Stimulated activated naive CD8-positive, alpha-beta T cell treated with anti-CD3 and anti-CD28 coated beads, Interleukin-15, Interleukin-2, amounts not matched to agents 100 U/mL and 50 U/mL, for 24 hours (primary cell): ENCODE measurements around the gene MED15.
A peak's percentile ranks its signal among the peaks of the same experiment; 100 is the strongest.

Source experiments
- ATAC-seq: fragments of 150-1000 bp; cut with Tn5 transposase; one replicate; pipeline ENCODE4 v1.10.0; 2021
- DNase-seq: peaks from one replicate; pipeline ENCODE4 v3.0.0; 2021

MED15 gene

DNA sequence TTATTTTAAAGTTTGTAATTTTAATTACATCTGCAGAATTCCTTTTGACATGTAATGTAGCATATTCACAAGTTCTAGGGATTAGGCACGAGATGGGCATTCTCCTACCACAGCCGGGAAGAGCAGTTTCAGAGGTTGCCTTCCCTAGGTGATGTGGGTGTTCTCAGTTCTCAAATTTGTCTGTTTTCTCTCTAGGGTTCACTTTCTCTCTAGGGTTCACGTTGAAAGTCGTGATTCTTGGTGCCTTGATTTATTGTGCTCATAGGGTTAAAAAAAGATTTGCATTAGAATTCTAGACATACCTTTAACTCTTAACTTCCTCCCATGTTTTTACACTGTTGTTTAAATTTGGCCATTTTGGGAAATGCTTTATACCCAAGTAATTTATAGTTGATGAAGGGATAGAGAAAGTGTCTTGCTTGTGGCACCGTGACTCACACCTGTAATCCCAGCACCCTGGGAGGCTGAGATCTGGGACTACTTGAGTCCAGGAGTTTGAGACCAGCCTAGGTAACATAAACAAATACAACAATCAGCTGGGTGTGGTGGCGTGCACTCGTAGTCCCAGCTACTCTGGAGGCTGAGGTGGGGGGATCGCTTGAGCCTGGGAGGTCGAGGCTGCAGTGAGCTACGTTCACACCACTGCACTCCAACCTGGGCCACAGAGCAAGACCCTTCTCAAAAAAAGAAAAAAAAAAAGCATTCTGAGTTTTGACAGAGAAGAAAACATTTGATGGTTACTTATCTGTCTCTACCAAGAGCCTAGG lies 3.6 kb downstream of the MED15 start:
- DNase-seq, result no peak
- no peak for ATAC-seq

DNA sequence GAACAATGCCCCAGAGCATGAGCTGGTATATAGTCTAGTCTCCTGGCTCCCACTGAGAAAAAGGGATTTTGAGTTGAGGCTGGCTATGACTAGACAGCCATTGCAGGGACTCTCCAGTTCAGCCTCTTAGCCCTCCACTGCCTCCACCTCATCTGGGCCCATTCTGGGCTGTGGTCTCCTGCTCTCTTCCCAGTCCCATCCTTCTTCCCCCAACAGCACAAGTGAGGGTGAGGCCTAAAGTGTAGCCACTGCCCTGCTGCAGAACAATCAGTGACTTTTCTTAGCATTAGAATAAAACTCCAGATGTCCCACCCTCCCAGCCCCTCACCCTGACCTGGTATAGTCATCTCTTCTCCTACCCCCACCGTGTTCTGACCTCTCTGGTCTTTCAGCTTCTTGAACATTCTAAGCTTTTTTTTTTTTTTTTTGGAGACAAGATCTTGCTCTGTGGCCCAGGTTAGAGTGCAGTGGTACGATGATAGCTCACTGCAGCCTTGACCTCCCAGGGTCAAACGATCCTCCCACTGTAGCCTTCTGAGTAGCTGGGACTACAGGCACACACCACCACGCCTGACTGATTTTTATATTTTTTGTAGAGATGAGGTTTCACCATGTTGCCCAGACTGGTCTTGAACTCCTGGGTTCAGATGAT lies 4.3 kb downstream of the MED15 start:
- DNase-seq (no peak), ATAC-seq (no peak)

DNA sequence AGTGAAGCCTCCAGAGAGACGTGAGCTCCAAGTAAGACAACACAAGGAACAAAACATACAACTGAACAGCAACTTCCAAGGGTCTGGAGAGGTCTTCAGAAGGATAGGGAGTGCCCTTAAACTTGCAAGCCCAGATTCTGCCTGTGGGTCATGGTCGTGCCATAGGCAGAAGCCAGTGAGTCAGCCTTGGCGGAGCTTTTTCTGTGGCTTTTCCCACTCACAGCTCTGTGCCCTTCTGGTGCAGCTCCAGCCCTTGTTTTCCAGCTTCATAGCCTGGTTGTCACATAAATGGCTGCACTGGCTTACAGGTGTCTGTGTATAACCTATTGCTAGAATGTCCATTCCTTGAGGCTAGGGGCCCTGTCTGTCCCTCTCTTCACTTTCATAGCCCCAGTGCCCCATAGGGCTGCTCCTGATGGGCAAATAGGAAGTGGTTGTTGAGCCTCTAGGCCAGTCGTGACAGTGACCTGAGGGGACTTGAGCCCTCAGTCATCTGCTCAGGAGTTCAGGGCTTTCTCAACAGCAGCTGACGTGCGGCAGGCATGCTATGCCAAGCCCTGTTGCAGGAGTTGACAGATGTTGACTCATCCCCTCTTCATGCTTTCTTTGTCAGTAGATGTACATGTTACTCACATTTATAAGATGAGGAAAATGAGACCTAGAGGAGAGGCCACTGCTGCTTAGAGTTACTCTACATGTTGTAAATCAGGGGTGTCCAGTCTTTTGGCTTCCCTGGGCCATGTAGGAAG lies 7.4 kb downstream of the MED15 start:
- no peak for DNase-seq
- ATAC-seq, result peak; percentile 50

DNA sequence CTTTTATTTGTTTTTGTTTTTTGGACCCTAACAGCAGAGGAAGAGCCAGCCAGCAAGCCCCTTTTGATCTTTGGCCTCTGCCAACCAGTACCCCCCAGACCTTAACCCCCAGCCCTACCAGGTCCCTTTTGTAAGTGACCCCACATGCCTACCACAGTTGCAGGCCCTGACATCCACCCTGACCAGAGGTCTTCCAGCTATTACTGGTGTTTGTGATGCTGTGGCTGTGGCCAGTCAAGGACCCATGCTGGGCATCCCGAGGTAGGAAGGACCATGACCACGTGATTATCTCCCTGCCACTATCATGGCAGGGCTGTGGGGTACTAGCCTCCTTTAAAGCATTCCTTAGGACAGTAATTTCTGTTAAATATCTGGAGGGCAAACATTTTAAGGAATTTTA lies 9.0 kb downstream of the MED15 start:
- ATAC-seq (no peak), DNase-seq (no peak)

DNA sequence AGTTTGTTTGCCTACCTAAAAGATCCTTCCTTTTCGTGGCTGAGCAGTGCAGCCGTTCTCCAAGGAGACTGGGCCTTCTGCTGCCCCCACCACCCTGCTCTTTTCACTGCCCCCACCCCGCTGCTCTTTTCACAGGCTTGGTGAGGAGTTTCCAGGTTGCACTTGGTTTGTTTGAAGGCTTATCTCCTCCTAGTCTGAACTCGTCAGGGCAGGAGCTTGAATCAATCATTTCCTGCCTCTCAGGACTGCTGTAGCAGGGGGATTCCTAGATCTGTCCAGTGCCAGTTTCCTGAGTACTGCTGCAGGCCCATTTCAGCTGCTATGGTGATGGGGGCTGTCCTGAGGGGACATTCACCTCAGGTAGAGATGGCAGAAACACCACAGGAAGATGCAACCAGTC lies 10.0 kb downstream of the MED15 start:
- ATAC-seq (no peak), DNase-seq (no peak)

DNA sequence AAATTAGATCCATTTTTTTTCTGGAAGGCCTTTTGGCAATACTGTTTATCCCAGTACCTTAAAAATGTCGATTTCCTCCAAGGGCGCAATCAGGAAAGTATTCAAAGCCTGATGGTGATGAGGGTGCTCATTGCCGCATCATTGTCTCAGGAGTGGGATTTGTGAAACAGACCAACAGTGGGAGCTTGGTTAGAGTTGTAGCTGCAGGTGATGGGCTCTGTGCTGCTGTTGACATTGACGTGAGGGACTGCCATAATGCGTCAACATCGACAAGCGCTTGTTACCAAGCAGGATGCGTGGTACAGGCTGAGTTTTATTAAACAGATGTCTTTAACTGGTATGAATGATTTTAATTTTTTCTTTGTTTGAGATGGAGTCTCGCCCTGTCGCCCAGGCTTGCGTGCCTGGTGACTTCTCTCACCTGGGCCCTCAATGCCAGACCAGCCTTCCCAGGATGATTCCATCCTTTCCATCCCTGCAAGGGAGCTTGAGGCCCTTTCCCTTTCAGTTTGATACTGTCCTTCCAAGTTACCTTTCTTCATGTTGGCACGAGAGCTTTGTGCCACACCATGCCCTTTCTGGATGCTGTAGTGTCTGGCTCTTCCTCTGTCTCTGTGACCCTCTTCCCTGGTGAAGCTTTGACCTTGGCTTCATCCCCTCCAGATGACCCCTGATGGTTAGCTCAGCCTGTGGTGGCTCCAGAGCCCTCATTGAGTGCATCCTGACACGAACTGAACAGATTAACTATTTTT lies 10.6 kb downstream of the MED15 start:
- DNase-seq (no peak), ATAC-seq (no peak)

DNA sequence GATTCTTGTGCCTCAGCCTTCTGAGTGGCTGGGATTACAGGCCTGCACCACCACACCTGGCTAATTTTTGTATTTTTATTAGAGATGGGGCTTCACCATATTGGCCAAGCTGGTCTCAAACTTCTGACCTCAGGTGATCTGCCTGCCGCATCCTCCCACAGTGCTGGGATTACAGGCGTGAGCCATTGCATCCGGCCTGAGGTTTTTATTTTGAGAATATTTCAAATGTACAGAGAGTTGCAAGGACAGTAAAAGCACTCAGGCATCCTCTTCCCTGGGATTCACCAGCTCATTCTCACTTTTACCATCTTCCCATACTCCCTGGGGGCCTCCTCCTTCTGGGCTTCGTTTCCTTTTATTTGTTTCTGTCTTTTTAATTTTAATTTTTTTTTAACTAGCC lies 12.1 kb downstream of the MED15 start:
- ATAC-seq, result no peak
- no peak for DNase-seq

DNA sequence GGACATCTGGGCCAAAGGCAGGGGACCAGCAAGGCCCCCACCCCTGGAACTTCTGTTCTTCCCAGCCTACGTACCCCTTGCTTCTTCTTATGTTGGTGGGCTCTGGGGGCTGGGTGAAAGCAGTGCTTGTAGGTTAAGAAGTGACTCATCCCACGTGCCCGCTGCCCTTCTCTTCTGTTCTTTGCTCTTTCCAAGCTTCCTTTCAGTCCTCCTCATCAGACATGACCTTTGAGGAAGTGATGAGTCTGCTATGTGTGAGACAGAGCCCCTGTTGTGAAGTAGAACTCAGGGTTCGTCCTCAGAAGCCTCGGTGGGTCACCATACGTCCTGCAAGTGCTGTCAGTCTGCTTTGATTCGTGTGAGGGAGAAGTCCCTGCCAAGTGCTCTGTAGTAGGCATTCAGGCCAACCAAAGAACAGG lies 12.7 kb downstream of the MED15 start:
- DNase-seq, result peak; percentile 60
- peak; percentile 92 for ATAC-seq

DNA sequence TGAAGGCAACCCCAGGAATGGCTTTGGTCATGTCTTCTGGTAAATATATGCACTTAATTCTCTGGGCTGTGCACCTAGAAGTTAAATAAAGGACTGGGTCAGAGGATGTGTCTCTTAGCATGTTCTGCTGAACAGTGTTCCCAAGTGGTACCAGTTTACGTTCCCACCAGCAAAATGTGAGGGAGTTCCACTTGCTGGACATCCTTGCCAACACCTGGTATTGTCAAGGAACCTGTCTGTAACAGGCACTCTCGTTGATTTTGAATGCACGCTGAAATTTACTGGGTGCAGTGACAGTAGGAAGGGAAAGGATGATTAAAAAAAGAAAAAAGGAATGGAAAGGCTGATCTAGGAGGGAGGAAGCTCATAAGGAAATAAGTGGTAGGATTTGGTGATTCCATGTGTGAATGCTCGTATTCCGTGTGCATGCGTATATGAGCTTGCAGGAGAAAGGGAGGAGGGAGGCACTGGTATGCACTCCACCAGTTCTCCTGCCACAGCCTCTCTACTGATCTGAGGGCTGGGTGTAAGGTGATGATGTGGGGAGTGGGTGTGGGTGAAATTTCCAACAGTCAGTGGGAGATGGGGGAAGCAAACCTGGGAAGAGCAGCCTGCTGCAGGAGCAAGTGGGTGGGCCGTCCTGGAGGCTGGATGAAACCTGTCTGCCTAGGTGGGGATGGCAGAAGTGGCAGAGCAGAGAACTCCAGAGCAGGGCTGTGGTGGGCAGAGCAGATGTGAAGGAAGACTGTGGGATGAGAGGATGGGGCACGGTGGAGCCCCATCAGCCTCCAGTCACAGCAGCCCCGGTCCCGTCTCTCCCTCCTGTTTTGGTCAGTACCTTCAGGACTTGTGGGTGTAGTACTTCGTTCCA lies 15.0 kb downstream of the MED15 start:
- no peak for ATAC-seq
- no peak for DNase-seq

DNA sequence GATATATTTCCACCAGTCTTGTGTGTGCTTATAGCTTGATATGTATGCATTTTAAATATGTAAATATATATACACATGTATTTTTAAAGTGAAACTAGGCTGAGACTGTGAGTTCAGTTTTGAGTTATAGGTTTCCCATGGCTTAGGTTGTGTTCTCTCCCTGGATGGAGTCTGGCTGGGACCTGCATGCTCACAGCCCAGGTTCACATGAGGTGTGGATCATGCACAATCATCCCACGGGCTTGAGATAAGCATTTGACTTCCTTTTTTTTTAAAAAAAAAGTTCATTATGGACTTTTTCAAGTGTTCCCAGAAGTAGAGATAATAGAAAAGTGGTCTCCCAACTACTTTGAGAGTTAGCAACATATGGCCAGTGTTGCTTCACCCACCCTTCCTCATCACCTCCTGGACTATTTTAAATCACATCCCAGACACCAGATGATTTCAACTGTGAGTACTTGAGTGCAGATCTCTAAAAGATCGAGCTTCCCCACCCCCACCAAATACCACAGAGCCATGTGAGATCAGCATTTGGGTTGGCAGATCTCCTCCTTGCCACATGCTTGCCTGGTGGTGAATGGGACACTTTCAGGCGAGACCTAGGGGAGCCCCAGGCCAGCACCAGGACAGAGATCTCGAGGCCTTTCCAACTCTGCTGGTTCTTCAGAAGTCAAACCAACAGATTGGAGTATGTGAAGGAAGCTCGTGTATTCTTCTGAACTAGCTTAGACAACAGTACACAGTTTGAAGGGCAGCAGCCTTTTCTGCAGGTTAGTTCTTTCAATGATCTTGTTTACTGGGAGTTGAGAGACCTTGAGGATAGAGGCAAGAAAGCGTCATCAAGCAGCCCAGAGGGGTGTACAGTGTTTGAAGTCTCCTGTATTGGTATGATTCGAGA lies 15.9 kb downstream of the MED15 start:
- DNase-seq (peak; percentile 48), ATAC-seq (no peak)

DNA sequence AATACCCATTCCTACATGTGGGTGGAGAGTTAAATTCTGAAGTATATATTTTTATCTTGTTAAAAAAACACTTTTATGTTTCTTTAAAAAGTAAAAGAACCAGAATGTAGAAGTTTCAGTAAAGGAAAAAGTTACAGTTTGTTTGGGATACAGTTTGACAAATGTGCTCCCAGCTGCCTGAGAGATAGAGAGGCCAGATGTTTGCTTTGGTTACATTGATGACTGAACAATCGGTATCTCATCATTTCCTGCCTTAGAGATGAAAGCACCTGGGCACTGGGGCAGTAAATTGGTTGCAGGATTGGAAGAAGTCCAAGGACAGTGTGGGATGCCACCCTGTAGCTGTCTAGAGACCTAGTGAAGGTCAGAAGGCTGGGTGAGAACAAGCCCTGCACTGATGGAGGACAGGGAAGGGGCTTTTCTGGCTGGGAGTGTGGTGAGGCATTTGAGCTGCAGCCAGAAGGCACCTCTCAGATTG lies 16.6 kb downstream of the MED15 start:
- ATAC-seq (peak; percentile 59), DNase-seq (peak; percentile 36)

DNA sequence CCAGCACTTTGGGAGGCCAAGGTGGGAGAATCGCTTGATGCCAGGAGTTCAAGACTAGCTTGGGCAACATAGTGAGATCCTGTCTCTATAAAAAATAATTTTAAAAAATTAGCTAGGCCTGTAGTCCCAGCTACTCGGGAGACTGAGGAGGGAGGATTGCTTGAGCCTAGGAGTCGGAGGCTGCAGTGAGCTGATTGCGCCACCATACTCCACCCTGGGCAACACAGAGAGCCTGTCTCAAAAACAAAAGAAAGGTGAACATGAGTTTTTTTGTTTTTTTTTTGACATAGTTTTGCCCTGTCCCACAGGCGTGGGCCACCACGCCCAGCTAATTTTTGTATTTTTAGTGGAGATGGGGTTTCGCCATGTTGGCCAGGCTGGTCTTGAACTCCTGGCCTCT lies 17.6 kb downstream of the MED15 start:
- no peak for DNase-seq
- ATAC-seq, result no peak

DNA sequence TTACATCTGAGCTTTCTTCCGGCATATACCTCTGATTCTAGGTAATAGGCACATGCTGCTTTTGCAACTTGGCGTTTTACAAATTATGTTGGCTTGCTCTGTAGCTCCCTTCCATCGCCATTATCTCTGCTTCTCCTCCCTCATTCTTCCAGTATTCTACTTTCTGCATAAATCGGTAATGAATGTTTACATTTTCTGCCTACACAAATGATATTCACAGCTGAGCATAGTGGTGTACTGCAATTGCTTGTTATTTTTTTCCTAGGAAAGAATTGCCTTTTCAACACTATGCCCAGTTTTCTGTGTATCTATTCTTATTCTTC lies 18.9 kb downstream of the MED15 start:
- DNase-seq (no peak), ATAC-seq (no peak)

DNA sequence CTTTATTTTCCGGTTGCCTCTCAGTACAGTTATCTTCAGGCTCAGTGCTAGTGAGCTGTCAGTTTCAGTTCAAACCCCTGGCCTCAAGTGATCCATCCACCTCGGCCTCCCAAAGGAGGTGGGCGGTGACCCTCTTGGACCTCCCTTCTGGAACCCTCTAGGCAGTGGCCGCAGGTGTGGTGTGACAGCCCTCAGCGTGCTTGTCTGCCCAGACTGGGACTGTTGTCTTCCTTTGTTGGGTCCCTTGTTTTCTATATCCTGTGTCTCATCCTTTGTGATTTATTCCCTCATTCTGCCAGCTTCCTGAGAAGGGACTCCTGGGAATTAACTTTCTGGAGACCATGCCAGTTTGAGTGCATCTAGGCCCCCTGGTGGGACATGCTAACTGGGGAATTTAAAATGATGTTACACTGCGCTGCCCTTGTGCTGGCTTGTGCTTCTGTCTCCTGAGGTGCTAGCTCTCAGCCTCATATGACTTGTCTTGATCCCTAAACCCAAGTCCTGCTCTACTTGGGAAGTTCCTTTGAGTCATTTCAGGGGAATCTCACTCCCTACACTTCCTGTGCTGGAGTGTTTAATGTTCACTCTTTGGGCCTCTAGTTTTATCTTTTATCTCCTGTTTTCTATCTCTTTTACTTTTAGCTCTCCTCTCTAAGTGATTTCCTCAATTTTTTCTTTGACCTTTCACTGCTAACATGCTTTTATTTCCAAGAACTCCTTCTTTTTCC lies 19.4 kb downstream of the MED15 start:
- ATAC-seq (no peak), DNase-seq (no peak)

DNA sequence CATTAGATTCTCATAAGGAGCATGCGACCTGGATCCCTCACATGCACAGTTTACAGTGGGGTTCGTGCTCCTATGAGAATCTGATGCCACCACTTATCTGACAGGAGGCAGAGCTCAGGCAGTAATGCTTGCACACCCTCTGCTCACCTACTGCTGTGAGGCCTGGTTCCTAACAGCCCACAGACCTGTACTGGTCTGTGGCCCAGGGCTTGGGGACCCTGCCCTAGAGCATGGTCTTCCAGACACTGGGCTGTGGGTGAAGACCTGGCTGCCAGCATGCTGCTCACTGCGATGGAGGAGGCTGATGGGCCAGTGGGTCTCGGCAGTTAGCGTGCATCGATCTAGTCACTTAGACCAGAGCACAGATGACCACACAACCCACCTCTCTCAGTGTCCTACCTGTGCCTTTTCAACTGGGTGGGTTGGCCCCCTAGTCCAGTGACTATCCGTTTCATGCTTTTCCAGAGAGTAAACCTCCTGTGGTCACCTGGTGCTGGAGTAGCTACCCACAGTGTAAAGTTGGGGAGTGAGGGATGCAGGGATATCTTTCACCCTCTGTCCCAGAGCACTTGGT lies 21.1 kb downstream of the MED15 start:
- DNase-seq, result no peak
- no peak for ATAC-seq

DNA sequence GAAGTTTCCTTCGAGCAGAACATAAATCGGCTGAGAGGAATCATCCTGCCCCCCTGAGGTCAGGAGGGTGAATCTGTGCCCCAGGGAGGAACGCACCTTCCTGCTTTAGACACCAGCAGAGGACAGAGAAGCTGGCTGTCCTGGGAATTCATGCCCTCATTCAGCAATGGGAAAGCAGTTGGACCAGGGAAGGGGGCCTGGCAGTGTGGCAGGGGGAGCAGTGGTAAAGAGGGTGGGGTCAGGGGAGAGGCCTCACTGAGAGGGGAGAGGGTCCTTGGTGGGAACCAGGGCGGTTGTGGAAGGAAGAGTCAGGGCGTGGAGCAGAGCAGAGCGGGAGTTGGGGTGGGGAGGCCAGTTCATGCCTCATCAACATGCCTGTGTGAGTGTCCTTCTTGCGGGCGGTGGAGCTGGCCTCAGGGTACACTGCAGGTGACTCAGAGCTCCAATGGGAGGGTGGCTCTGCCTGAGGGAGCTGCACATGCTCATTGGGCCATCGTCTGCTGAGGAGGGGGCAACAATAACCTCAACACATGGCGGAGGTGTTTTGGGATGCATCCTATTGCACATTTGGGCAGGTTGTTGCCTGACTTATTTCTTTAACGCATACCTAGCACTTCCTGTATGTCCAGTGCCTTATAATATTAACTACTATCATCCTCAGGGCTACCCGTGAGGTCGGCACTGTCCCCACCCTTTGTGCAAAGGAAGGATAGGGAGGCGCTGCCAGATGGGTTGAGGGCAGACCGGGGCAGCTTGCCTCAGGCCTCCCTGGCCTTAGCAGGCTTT lies 23.2 kb downstream of the MED15 start:
- no peak for ATAC-seq
- no peak for DNase-seq

DNA sequence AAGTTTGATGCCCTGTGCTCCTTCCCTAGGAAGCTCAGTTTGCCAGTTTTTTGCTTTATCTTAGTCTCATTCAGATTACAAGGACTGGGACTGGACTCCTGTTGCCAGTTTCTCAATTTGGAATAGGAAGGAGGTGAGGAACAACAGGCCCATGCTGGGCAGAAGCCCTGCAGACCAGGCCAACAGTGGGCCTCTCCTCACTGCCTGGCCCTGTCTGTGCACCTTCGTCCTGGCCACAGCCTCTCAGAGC lies 23.7 kb downstream of the MED15 start:
- ATAC-seq, result no peak
- DNase-seq, result no peak

DNA sequence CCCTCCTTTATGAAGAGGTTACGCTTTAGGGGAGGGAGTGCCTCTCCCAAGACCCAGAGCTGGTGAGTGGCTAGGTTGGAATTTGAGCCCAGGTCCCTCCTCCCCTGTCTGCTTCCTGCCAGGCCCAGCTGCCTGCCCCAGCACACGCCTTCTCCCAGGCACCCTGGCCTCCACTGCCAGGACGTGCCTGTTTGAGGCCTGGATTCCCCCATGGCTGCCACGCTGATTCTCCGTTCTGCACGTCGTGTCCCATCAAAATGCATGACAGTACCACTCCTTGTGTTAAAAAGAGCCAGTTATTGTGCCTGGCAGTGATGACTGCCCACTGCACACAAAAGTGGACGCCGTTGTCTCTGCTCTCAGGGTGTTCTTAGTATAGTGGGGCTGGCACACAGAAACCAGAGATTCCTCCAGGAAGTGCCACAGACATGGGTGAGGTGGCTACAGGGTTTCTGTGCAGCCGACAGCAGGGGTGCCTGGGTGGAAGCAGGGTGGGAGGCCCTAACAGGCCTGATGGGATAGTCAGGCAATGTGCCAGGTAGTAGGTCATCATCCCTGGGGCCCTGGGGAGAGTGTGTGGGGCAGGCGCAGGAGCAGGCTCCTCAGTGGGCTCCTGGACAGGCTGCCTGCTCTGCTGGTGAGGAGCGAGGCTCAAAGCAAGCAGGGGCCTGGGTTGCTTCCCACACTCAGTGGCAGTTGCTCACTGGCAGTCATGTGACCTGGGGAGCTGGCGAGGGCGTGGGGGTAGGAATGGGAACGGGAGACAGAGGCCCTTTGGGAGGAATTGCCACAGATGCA lies 24.2 kb downstream of the MED15 start:
- no peak for ATAC-seq
- no peak for DNase-seq
